GM21723 (cell line): ENCODE data around the gene JMJD6.
"Not testable (repeated sequence)": the region's sequence is repeated elsewhere in the genome, so short reads cannot be mapped to it uniquely, and the experiment has no call there.

Experiments
- ATAC-seq: cut with Tn5 transposase; IDR thresholded peaks from one replicate; pipeline ENCODE4 v1.9.1; 2021; ENCODE audit warnings: mild to moderate bottlenecking, moderate library complexity; ENCODE audit not compliant: unreplicated experiment

The JMJD6 gene

GRCh38 chr17:76718516-76718915 is 7.9 kb downstream of the JMJD6 start:
- ATAC-seq, result no peak

- ATAC-seq, result no peak
Observed at GRCh38 chr17:76716839-76717215, 9.6 kb downstream of the JMJD6 start.

- no peak for ATAC-seq
Observed at GRCh38 chr17:76716146-76716838, 10.1 kb downstream of the JMJD6 start.

GRCh38 chr17:76715496-76715830 is 10.9 kb downstream of the JMJD6 start:
- ATAC-seq, result no peak

- ATAC-seq, result no peak
Observed at GRCh38 chr17:76714822-76715495, 11.4 kb downstream of the JMJD6 start.

GRCh38 chr17:76714336-76714735 is 12.1 kb downstream of the JMJD6 start:
- ATAC-seq, result no peak

GRCh38 chr17:76713765-76714164 is 12.6 kb downstream of the JMJD6 start:
- ATAC-seq, result no peak

GRCh38 chr17:76712321-76712720 is 14.1 kb downstream of the JMJD6 start:
- not testable (repeated sequence) for ATAC-seq

GRCh38 chr17:76710863-76711611 is 15.4 kb downstream of the JMJD6 start, which contains the start of gene MXRA7:
TSS of gene MXRA7 (minus strand) at chr17:76710965. CDS start at chr17:76710946, 19 bp downstream.
- peak; percentile 59 for ATAC-seq

- ATAC-seq, result not testable (repeated sequence)
Observed at GRCh38 chr17:76709951-76710862, 16.2 kb downstream of the JMJD6 start.

GRCh38 chr17:76709077-76709950 is 17.1 kb downstream of the JMJD6 start:
- no peak for ATAC-seq

GRCh38 chr17:76707985-76708807 is 18.2 kb downstream of the JMJD6 start:
- no peak for ATAC-seq

GRCh38 chr17:76706817-76707216 is 19.6 kb downstream of the JMJD6 start:
- ATAC-seq, result no peak

- no peak for ATAC-seq
Observed at GRCh38 chr17:76704805-76705204, 21.6 kb downstream of the JMJD6 start.

- ATAC-seq, result no peak
Observed at GRCh38 chr17:76702941-76703637, 23.3 kb downstream of the JMJD6 start.

- no peak for ATAC-seq
Observed at GRCh38 chr17:76702076-76702475, 24.3 kb downstream of the JMJD6 start.

- ATAC-seq, result no peak
Observed at GRCh38 chr17:76701471-76701967, 24.9 kb downstream of the JMJD6 start.
